Activated CD8-positive, alpha-beta T cell treated with anti-CD3 and anti-CD28 coated beads for 36 hours (primary cell): ENCODE results near the gene UBE2O. TPM values are rescaled to one million over a fixed set of nuclear protein-coding genes. Genes with fewer than 3 reads are reported as not detected.
"Not testable (repeated sequence)": the region's sequence is repeated elsewhere in the genome, so short reads cannot be mapped to it uniquely, and the experiment has no call there.

ENCODE experiments used
- ATAC-seq: fragments of 200-7000 bp; cut with Tn5 transposase; one replicate; pipeline ENCODE4 v1.10.0; 2021; ENCODE audit warnings: mild to moderate bottlenecking, moderate library complexity
- CTCF ChIA-PET: fragments of 350-600 bp; sonication (Branson Sonifier 250); formaldehyde crosslinking; loops from one replicate; lab custom pipeline; 2021; ENCODE audit warnings: antibody characterized with exemption; lab: Charles Lee
- POLR2A ChIA-PET: fragments of 350-600 bp; sonication (Branson Sonifier 250); formaldehyde crosslinking; loops from one replicate; lab custom pipeline; 2021; ENCODE audit warnings: antibody characterized with exemption; lab: Charles Lee
- DNase-seq: peaks from one replicate; pipeline ENCODE4 v3.0.0-alpha.2; 2020
- H3K27ac Mint-ChIP-seq: one replicate; pipeline ENCODE4 v1.8.0; 2021; ENCODE audit warnings: mild to moderate bottlenecking, mixed read lengths
- H3K27me3 Mint-ChIP-seq: one replicate; pipeline ENCODE4 v1.8.0; 2021; ENCODE audit warnings: mixed read lengths
- H3K36me3 Mint-ChIP-seq: one replicate; pipeline ENCODE4 v1.8.0; 2021; ENCODE audit warnings: low read depth, mixed read lengths
- H3K4me1 Mint-ChIP-seq: one replicate; pipeline ENCODE4 v1.8.0; 2021; ENCODE audit warnings: low read depth, mixed read lengths
- H3K4me3 Mint-ChIP-seq: one replicate; pipeline ENCODE4 v1.8.0; 2021; ENCODE audit warnings: mild to moderate bottlenecking, moderate library complexity, mixed read lengths
- H3K9me3 Mint-ChIP-seq: one replicate; pipeline ENCODE4 v1.8.0; 2021; ENCODE audit warnings: mixed read lengths
- CTCF ChIP-seq: fragments of 200-600 bp; IDR thresholded peaks from one replicate; pipeline ENCODE4 v1.8.0; 2022; ENCODE audit warnings: antibody characterized with exemption, mild to moderate bottlenecking
- intact Hi-C: fragments of 100-400 bp; cut with micrococcal nuclease; formaldehyde crosslinking; loops from one replicate; pipeline ENCODE4 v1.10.0; 2022
- total RNA-seq, 2 experiments: library from RNA; stranded (reverse); gene quantifications; one replicate each; pipeline ENCODE4 v1.2.3, GENCODE V29; 2021

UBE2O gene
- total RNA-seq, 2 experiments from 2014 or later = 36.8 to 39.5 TPM

- ATAC-seq (no peak), DNase-seq (no peak)
- no peak for TF ChIP-seq CTCF
- no peaks in the 10 kb centered on the region for H3K36me3 Mint-ChIP-seq
- CTCF ChIA-PET = interaction anchor here (0.9 to 3.2 kb wide), 5 partner anchors 12 to 87 kb away, joined by 3 to 12 read pairs (median 5); partner anchors contain the start of genes PRPSAP1 and SPHK1
- no peak overlapping the region for H3K27ac Mint-ChIP-seq
- intact Hi-C loops = no loop called here
- peaks cover 3% of the 10 kb centered on the region for H3K4me1 Mint-ChIP-seq
- no peaks in the 10 kb centered on the region for H3K9me3 Mint-ChIP-seq
- no peaks in the 10 kb centered on the region for H3K27me3 Mint-ChIP-seq
- POLR2A ChIA-PET = no interaction called here
- no peak overlapping the region for H3K4me3 Mint-ChIP-seq
Observed at GRCh38 chr17:76365256-76365903, 87.6 kb downstream of the UBE2O start.

DNA sequence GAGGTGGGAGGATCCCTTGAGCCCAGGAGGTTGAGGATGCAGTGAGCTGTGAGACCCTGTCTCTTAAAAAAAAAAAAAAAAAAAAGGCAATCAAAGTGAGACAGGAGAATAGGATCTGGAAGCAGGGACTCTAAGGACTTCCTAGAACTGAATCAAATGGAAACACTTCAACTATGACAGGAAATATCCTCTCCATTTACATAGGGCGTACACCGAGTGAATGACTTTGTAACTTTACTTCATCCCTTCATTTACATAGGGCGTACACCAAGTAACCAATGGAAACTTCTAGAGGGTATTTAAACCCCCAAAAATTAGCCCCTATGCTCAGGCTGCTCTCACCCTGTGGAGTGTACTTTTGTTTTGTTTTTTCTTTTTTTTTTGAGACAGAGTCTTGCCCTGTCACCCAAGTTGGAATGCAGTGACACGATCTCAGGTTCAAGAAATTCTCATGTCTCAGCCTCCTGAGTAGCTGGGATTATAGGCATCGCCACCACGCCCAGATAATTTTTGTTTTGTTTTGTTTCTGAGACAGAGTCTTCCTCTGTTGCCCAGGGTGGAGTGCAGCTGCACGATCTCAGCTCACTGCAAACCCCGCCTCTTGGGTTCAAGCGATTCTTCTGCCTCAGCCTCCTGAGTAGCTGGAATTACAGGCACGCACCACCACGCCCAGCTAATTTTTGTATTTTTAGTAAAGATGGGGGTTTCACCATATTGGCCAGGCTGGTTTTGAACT lies 89.7 kb downstream of the UBE2O start:
- H3K4me1 Mint-ChIP-seq = peaks cover 3% of the 10 kb centered on the region
- no peaks in the 10 kb centered on the region for H3K27me3 Mint-ChIP-seq
- DNase-seq = no peak
- no peak overlapping the region for H3K27ac Mint-ChIP-seq
- H3K9me3 Mint-ChIP-seq = no peaks in the 10 kb centered on the region
- TF ChIP-seq CTCF = no peak
- no peak for ATAC-seq
- intact Hi-C loops = no loop called here
- H3K4me3 Mint-ChIP-seq = no peak overlapping the region
- POLR2A ChIA-PET = interaction anchor here (0.9 to 1.6 kb wide), 2 partner anchors 17 to 23 kb away, joined by 3 to 4 read pairs; no protein-coding TSS in a partner anchor
- no peaks in the 10 kb centered on the region for H3K36me3 Mint-ChIP-seq
- CTCF ChIA-PET = interaction anchor here (1.0 to 3.6 kb wide), 4 partner anchors 11 to 64 kb away, joined by 3 to 18 read pairs (median 8); partner anchors contain the start of gene SPHK1

GRCh38 chr17:76360461-76360860 lies 92.5 kb downstream of the UBE2O start:
- Mint-ChIP-seq H3K36me3 (no peaks in the 10 kb centered on the region), H3K27me3 (no peaks in the 10 kb centered on the region), H3K27ac (no peak overlapping the region), H3K4me1 (no peaks in the 10 kb centered on the region), H3K9me3 (no peaks in the 10 kb centered on the region), H3K4me3 (no peak overlapping the region)
- POLR2A ChIA-PET = interaction anchor here (1.4 kb wide), 1 partner anchor 24 kb away, joined by 3 read pairs; the partner anchor contains the start of gene SPHK1
- no peak for TF ChIP-seq CTCF
- CTCF ChIA-PET = interaction anchor here (3.6 kb wide), 1 partner anchor 37 kb away, joined by 18 read pairs; no protein-coding TSS in a partner anchor
- ATAC-seq = no peak
- intact Hi-C loops = no loop called here
- DNase-seq = no peak

- ATAC-seq, intact Hi-C loops, H3K36me3 Mint-ChIP-seq, H3K4me3 Mint-ChIP-seq, H3K27me3 Mint-ChIP-seq, CTCF ChIA-PET, H3K4me1 Mint-ChIP-seq, H3K27ac Mint-ChIP-seq, H3K9me3 Mint-ChIP-seq, DNase-seq: not testable (repeated sequence)
- POLR2A ChIA-PET = interaction anchor here (1.4 kb wide), 1 partner anchor 25 kb away, joined by 3 read pairs; the partner anchor contains the start of gene SPHK1
Observed at GRCh38 chr17:76359776-76360175, 93.2 kb downstream of the UBE2O start.

DNA sequence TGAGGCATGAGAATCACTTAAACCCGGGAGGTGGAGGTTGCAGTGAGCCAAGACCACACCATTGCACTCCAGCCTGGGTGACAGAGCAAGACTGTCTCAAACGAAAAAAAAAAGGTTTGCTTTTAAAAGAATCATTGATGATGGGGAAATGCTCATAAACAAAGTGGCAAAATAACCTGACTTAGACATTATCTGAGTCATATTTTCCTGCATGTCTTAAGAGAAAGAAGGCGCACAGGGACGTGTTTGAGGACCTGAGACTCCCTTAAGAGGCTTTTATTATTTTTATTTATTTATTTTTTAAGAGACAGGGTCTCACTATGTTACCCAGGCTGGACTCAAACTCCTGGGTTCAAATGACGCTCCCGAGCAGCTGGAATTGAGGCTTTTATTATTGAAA lies 93.6 kb downstream of the UBE2O start:
- Mint-ChIP-seq H3K4me3 (no peak overlapping the region), H3K27ac (no peak overlapping the region), H3K36me3 (no peaks in the 10 kb centered on the region), H3K9me3 (no peaks in the 10 kb centered on the region), H3K27me3 (no peaks in the 10 kb centered on the region), H3K4me1 (peaks cover 5% of the 10 kb centered on the region)
- POLR2A ChIA-PET = interaction anchor here (1.2 to 1.4 kb wide), 2 partner anchors 17 to 25 kb away, joined by 3 read pairs; partner anchors contain the start of gene SPHK1
- no peak for ATAC-seq
- intact Hi-C loops = no loop called here
- CTCF ChIA-PET = no interaction called here
- TF ChIP-seq CTCF = no peak
- DNase-seq = no peak
